CD4-positive, alpha-beta memory T cell (primary cell): ENCODE measurements around the gene HPF1. TPM values are rescaled to one million over a fixed set of nuclear protein-coding genes. Genes with fewer than 3 reads are reported as not detected.

Experiments used
- CTCF ChIA-PET: fragments of 350-600 bp; sonication (Branson Sonifier 250); formaldehyde crosslinking; loops from one replicate; lab custom pipeline; 2021; ENCODE audit warnings: inconsistent platforms; ENCODE audit not compliant: partially characterized antibody; lab: Charles Lee
- POLR2A ChIA-PET: fragments of 350-600 bp; sonication (Branson Sonifier 250); formaldehyde crosslinking; loops from one replicate; lab custom pipeline; 2021; ENCODE audit not compliant: partially characterized antibody; lab: Charles Lee
- DNase-seq, 5 donors: peaks; one replicate each; pipeline versions ENCODE4 v3.0.0 to v3.0.0-alpha.2; 2020 to 2022; ENCODE audit warnings: mixed read lengths in 1 of 5
- H3K27ac ChIP-seq: one replicate; pipeline ENCODE4 v1.7.0; 2013; ENCODE audit warnings: low read depth, low read length
- H3K27me3 ChIP-seq: 2 replicates; pipeline ENCODE4 v1.7.0; 2013; ENCODE audit warnings: mild to moderate bottlenecking, low read length, moderate library complexity; ENCODE audit not compliant: insufficient read depth
- H3K36me3 ChIP-seq: 2 replicates; pipeline ENCODE4 v1.7.0; 2013; ENCODE audit warnings: mild to moderate bottlenecking, low read length, moderate library complexity; ENCODE audit not compliant: insufficient read depth
- H3K4me1 ChIP-seq: 2 replicates; pipeline ENCODE4 v1.7.0; 2013; ENCODE audit warnings: mild to moderate bottlenecking, low read length, moderate library complexity; ENCODE audit not compliant: insufficient read depth
- H3K4me3 ChIP-seq, 2 donors: one replicate each; pipeline ENCODE4 v1.7.0; 2013; ENCODE audit warnings: low read length in 2 of 2, mild to moderate bottlenecking in 1 of 2
- H3K9me3 ChIP-seq, 2 donors: one replicate each; pipeline ENCODE4 v1.7.0; 2013; ENCODE audit warnings: low read length in 2 of 2, control low read depth in 1 of 2; ENCODE audit not compliant: control insufficient read depth in 1 of 2
- H3K27ac Mint-ChIP-seq, 7 donors: one replicate each; pipeline ENCODE4 v1.8.0; 2020 to 2021; ENCODE audit warnings: mixed read lengths in 7 of 7, mild to moderate bottlenecking in 6 of 7, inconsistent platforms in 3 of 7, moderate library complexity in 3 of 7
- H3K27me3 Mint-ChIP-seq, 2 donors: one replicate each; pipeline ENCODE4 v1.8.0; 2020 to 2021; ENCODE audit warnings: mixed read lengths in 2 of 2
- H3K36me3 Mint-ChIP-seq, 2 donors: one replicate each; pipeline ENCODE4 v1.8.0; 2020 to 2021; ENCODE audit warnings: mixed read lengths in 2 of 2, inconsistent platforms in 1 of 2, mild to moderate bottlenecking in 1 of 2
- H3K4me1 Mint-ChIP-seq, 4 donors: one replicate each; pipeline ENCODE4 v1.8.0; 2020 to 2021; ENCODE audit warnings: mixed read lengths in 4 of 4, mild to moderate bottlenecking in 1 of 4
- H3K4me3 Mint-ChIP-seq, 8 donors: one replicate each; pipeline ENCODE4 v1.8.0; 2020 to 2021; ENCODE audit warnings: mixed read lengths in 8 of 8, mild to moderate bottlenecking in 7 of 8, moderate library complexity in 6 of 8, inconsistent platforms in 3 of 8
- H3K9me3 Mint-ChIP-seq, 8 donors: one replicate each; pipeline ENCODE4 v1.8.0; 2020 to 2021; ENCODE audit warnings: mixed read lengths in 8 of 8, mild to moderate bottlenecking in 5 of 8, inconsistent platforms in 3 of 8, moderate library complexity in 1 of 8
- intact Hi-C: fragments of 100-400 bp; cut with micrococcal nuclease; formaldehyde crosslinking; loops from one replicate; pipeline ENCODE4 v1.15.1; 2023
- polyA plus RNA-seq, 2 donors: library from polyadenylated mRNA; unstranded; fragments of 300-500 nt; fragmentation: Illumina TruSeq; gene quantifications; one replicate each; pipeline ENCODE4 v1.2.3, GENCODE V29; 2021
- total RNA-seq, 2 experiments: library from RNA; stranded (reverse); gene quantifications; one replicate each; pipeline ENCODE4 v1.2.3, GENCODE V29; 2021

HPF1 gene
- total and polyA plus RNA-seq, 4 experiments from 2014 or later = 14.4 to 49.5 (median 28.4) TPM

- Histone ChIP-seq H3K4me3 (no peak overlapping the region), H3K4me1 (no peaks in the 10 kb centered on the region), H3K36me3 (no peaks in the 10 kb centered on the region), H3K27me3 (no peaks in the 10 kb centered on the region), H3K9me3 (no peaks in the 10 kb centered on the region), H3K27ac (no peak overlapping the region)
- CTCF ChIA-PET = no interaction called here
- no peaks in the 10 kb centered on the region for H3K36me3 Mint-ChIP-seq
- POLR2A ChIA-PET = no interaction called here
- DNase-seq = no peak
- peaks cover 11 to 12% of the 10 kb centered on the region in 2 donors for H3K27me3 Mint-ChIP-seq
- no peak overlapping the region for H3K27ac Mint-ChIP-seq
- no peak overlapping the region for H3K4me3 Mint-ChIP-seq
- no peaks in the 10 kb centered on the region for H3K4me1 Mint-ChIP-seq
- intact Hi-C loops = no loop called here
- no peaks in the 10 kb centered on the region for H3K9me3 Mint-ChIP-seq
Measured at GRCh38 chr4:169768385-169768784, 10.6 kb upstream of the HPF1 start.

DNA sequence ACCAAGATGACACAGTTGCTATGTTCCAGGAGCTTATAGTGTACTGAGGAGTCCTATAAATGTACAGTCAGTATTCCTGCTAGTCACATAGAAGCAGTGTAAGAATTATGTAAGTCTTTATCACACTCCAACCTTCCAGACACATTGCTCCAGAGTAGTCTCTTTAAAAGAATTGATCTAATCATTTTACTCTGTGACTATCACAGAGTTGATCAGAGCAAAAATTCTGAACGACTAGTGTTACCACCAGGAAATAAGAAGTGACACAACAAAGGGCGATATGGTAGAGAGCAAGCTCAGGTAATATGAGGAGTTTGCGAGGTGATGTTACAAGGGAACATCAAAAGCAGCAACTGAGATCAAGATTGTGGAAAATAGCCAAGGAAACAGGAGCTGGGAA, 9.0 kb upstream of the HPF1 start:
- ChIA-PET CTCF (interaction anchor here (0.5 to 1.4 kb wide), 3 partner anchors 8 to 261 kb away, joined by 3 read pairs; no protein-coding TSS in a partner anchor), POLR2A (no interaction called here)
- DNase-seq = no peak
- H3K27me3 ChIP-seq = no peaks in the 10 kb centered on the region
- Mint-ChIP-seq H3K36me3 (no peaks in the 10 kb centered on the region), H3K27me3 (peaks cover 11 to 12% of the 10 kb centered on the region in 2 donors), H3K4me1 (no peaks in the 10 kb centered on the region), H3K9me3 (no peaks in the 10 kb centered on the region), H3K4me3 (no peak overlapping the region), H3K27ac (no peak overlapping the region)
- H3K4me1 ChIP-seq = no peaks in the 10 kb centered on the region
- H3K36me3 ChIP-seq = no peaks in the 10 kb centered on the region
- H3K9me3 ChIP-seq = no peaks in the 10 kb centered on the region
- no peak overlapping the region for H3K27ac ChIP-seq
- no peak overlapping the region for H3K4me3 ChIP-seq
- intact Hi-C loops = no loop called here

DNA sequence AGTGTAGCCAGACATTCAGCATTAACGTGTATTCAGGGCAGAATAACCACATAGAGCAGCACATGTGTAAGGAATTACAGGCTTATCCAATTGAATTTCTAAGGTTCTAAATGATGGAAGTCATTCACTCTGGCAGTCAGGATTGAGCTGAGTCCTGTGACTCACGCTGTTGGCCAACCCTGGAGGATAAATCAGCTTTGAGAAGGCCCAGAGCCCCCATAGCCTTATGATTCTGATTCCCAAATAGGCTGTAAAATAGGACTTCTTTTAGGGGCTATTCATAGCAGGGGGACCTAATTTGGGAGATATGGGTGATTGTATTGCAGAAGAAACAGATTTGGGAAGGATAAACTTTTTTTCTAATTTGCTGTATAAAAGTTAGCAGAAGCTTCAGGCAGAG, 8.1 kb upstream of the HPF1 start:
- H3K27me3 ChIP-seq = no peaks in the 10 kb centered on the region
- H3K4me1 Mint-ChIP-seq = no peaks in the 10 kb centered on the region
- no peaks in the 10 kb centered on the region for H3K9me3 ChIP-seq
- intact Hi-C loops = no loop called here
- ChIA-PET POLR2A (no interaction called here), CTCF (interaction anchor here (1.1 to 1.4 kb wide), 2 partner anchors 9 to 44 kb away, joined by 3 read pairs; no protein-coding TSS in a partner anchor)
- no peak for DNase-seq
- no peak overlapping the region for H3K27ac Mint-ChIP-seq
- no peaks in the 10 kb centered on the region for H3K4me1 ChIP-seq
- no peaks in the 10 kb centered on the region for H3K9me3 Mint-ChIP-seq
- H3K27me3 Mint-ChIP-seq = peaks cover 10 to 11% of the 10 kb centered on the region in 2 donors
- no peak overlapping the region for H3K27ac ChIP-seq
- H3K36me3 ChIP-seq = no peaks in the 10 kb centered on the region
- H3K36me3 Mint-ChIP-seq = no peaks in the 10 kb centered on the region
- H3K4me3 Mint-ChIP-seq = no peak overlapping the region
- no peak overlapping the region for H3K4me3 ChIP-seq

DNA sequence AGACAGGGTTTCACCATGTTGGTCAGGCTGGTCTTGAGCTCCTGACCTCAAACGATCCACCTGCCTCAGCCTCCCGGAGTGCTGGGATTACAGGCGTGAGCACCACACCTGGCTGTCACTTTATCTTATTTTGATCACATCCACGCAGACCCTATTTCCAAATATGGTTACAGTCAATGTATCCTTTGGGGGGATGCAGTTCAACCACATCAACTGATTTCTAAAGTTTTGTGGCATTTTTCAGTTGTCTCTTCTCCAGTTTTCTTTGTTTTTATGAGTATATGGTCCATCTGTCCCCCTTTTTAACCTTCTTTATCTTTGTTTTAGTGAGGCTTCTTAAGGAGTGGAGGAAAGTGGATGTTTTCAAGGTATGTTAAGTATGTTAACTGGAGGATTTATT, 4.1 kb upstream of the HPF1 start:
- Mint-ChIP-seq H3K9me3 (no peaks in the 10 kb centered on the region), H3K27me3 (peaks cover 0 to 3% of the 10 kb centered on the region in 2 donors), H3K4me1 (peaks cover 6 to 18% (median 12%) of the 10 kb centered on the region in 4 donors), H3K4me3 (no peak overlapping the region), H3K27ac (no peak overlapping the region), H3K36me3 (peaks cover 0 to 2% of the 10 kb centered on the region in 2 donors)
- DNase-seq = no peak
- no peak overlapping the region for H3K27ac ChIP-seq
- H3K4me1 ChIP-seq = peaks cover 6% of the 10 kb centered on the region
- H3K27me3 ChIP-seq = no peaks in the 10 kb centered on the region
- ChIA-PET CTCF (no interaction called here), POLR2A (no interaction called here)
- intact Hi-C loops = no loop called here
- no peaks in the 10 kb centered on the region for H3K9me3 ChIP-seq
- no peak overlapping the region for H3K4me3 ChIP-seq
- no peaks in the 10 kb centered on the region for H3K36me3 ChIP-seq

GRCh38 chr4:169758401-169758962, 738 bp upstream of the HPF1 start:
- ChIA-PET POLR2A (interaction anchor here (0.7 kb wide), 1 partner anchor 31 kb away, joined by 3 read pairs; no protein-coding TSS in a partner anchor), CTCF (interaction anchor here (2.2 kb wide), 1 partner anchor 145 kb away, joined by 8 read pairs; the partner anchor contains the start of gene NEK1)
- Mint-ChIP-seq H3K9me3 (no peaks in the 10 kb centered on the region), H3K27ac (peak overlapping the region in 5 of 7 donors; percentile 12 to 52 (median 29)), H3K4me3 (peak overlapping the region; percentile 23 to 93 (median 86)), H3K27me3 (no peaks in the 10 kb centered on the region), H3K4me1 (peaks cover 23 to 33% (median 26%) of the 10 kb centered on the region in 4 donors), H3K36me3 (peaks cover 0 to 4% of the 10 kb centered on the region in 2 donors)
- intact Hi-C loops = loop anchor here (1.0 to 5.0 kb wide), 3 partner anchors 268 to 1276 kb away; partner anchors contain the start of genes CBR4, DDX60L and MFAP3L
- Histone ChIP-seq H3K4me3 (no peak overlapping the region), H3K4me1 (peaks cover 18% of the 10 kb centered on the region), H3K27me3 (no peaks in the 10 kb centered on the region), H3K27ac (no peak overlapping the region), H3K36me3 (no peaks in the 10 kb centered on the region), H3K9me3 (no peaks in the 10 kb centered on the region)
- no peak for DNase-seq

- Mint-ChIP-seq H3K27me3 (no peaks in the 10 kb centered on the region), H3K4me3 (peak overlapping the region; percentile 83 to 93 (median 88)), H3K27ac (peak overlapping the region; percentile 12 to 85 (median 53)), H3K9me3 (no peaks in the 10 kb centered on the region), H3K36me3 (peaks cover 5 to 10% of the 10 kb centered on the region in 2 donors), H3K4me1 (peaks cover 24 to 33% (median 26%) of the 10 kb centered on the region in 4 donors)
- ChIA-PET POLR2A (interaction anchor here (0.7 to 2.1 kb wide), 5 partner anchors 20 to 268 kb away, joined by 3 to 8 read pairs (median 3); partner anchors contain the start of gene NEK1), CTCF (interaction anchor here (1.1 kb wide), 1 partner anchor 144 kb away, joined by 5 read pairs; no protein-coding TSS in a partner anchor)
- Histone ChIP-seq H3K4me1 (peaks cover 18% of the 10 kb centered on the region), H3K27me3 (no peaks in the 10 kb centered on the region), H3K36me3 (peaks cover 6% of the 10 kb centered on the region), H3K9me3 (no peaks in the 10 kb centered on the region), H3K27ac (peak overlapping the region; percentile 54), H3K4me3 (peak overlapping the region; percentile 83 to 89)
- no peak for DNase-seq
- intact Hi-C loops = loop anchor here (1.0 to 5.0 kb wide), 2 partner anchors 144 to 1275 kb away; partner anchors contain the start of gene DDX60L
Measured at GRCh38 chr4:169756971-169757574, 671 bp downstream of the HPF1 start.

- H3K27ac Mint-ChIP-seq = no peak overlapping the region
- H3K27ac ChIP-seq = no peak overlapping the region
- H3K36me3 ChIP-seq = peaks cover 20% of the 10 kb centered on the region
- H3K4me1 ChIP-seq = no peaks in the 10 kb centered on the region
- H3K4me1 Mint-ChIP-seq = peaks cover 0 to 6% (median 0%) of the 10 kb centered on the region in 4 donors
- intact Hi-C loops = no loop called here
- no peaks in the 10 kb centered on the region for H3K27me3 Mint-ChIP-seq
- H3K36me3 Mint-ChIP-seq = peaks cover 36 to 51% of the 10 kb centered on the region in 2 donors
- no peak overlapping the region for H3K4me3 ChIP-seq
- ChIA-PET POLR2A (no interaction called here), CTCF (no interaction called here)
- DNase-seq = no peak
- no peaks in the 10 kb centered on the region for H3K9me3 Mint-ChIP-seq
- H3K27me3 ChIP-seq = no peaks in the 10 kb centered on the region
- no peak overlapping the region for H3K4me3 Mint-ChIP-seq
- H3K9me3 ChIP-seq = no peaks in the 10 kb centered on the region
Measured at GRCh38 chr4:169745291-169745690, 12.5 kb downstream of the HPF1 start.
